Measurements from ENCODE around the gene CDC16.

The CDC16 gene

GRCh38 chr13:114296902-114297301, 62.2 kb downstream of the CDC16 start:
- no peak for TF ChIP-seq CTCF (IDR thresholded peaks at IDR 0.05; ENCODE audit: low read depth, low read length, missing control alignments)
- no peak for DNase-seq (ENCODE audit: low read depth)

GRCh38 chr13:114298866-114299265, 64.2 kb downstream of the CDC16 start:
- no peak overlapping the region for H3K4me3 ChIP-seq (ENCODE audit: low read depth, low read length)
- DNase-seq (ENCODE audit: low read depth): no peak
- TF ChIP-seq CTCF (IDR thresholded peaks at IDR 0.05; ENCODE audit: low read depth, low read length, missing control alignments): no peak

More at GRCh38 chr13:114296902-114297301, 62.2 kb downstream of the CDC16 start:
- H3K4me3 ChIP-seq (ENCODE audit: low read depth, low read length): no peak overlapping the region

GRCh38 chr13:114299604-114300305, 65.1 kb downstream of the CDC16 start:
- DNase-seq (ENCODE audit: low read depth): no peak
- TF ChIP-seq CTCF (IDR thresholded peaks at IDR 0.05; ENCODE audit: low read depth, low read length, missing control alignments): no peak
- H3K4me3 ChIP-seq (ENCODE audit: low read depth, low read length): no peak overlapping the region

GRCh38 chr13:114303700-114304327, 69.1 kb downstream of the CDC16 start:
- no peak for TF ChIP-seq CTCF (IDR thresholded peaks at IDR 0.05; ENCODE audit: low read depth, low read length, missing control alignments)
- no peak overlapping the region for H3K4me3 ChIP-seq (ENCODE audit: low read depth, low read length)
- DNase-seq (ENCODE audit: low read depth): no peak

GRCh38 chr13:114304346-114305034, 69.8 kb downstream of the CDC16 start:
- H3K4me3 ChIP-seq (ENCODE audit: low read depth, low read length): no peak overlapping the region
- no peak for DNase-seq (ENCODE audit: low read depth)
- TF ChIP-seq CTCF (IDR thresholded peaks at IDR 0.05; ENCODE audit: low read depth, low read length, missing control alignments): no peak

- no peak for TF ChIP-seq CTCF (IDR thresholded peaks at IDR 0.05; ENCODE audit: low read depth, low read length, missing control alignments)
- H3K4me3 ChIP-seq (ENCODE audit: low read depth, low read length): no peak overlapping the region
- DNase-seq (ENCODE audit: low read depth): no peak
Measured at GRCh38 chr13:114309086-114309485, 74.4 kb downstream of the CDC16 start.

Data from GM12864 (cell line).